A549 (cell line): ENCODE measurements around the gene ARMC10. TPM values are rescaled to one million over a fixed set of nuclear protein-coding genes. Genes with fewer than 3 reads are reported as not detected.

Experiments used
- ATAC-seq, 2 experiments: fragments of 200-7000 bp in 1 of 2; fragments of >200 bp in 1 of 2; cut with Nextera tagmentation in 1 of 2; cut with Tn5 transposase in 1 of 2; 3 replicates each; pipeline versions ENCODE4 v1.8.0 to v1.9.1; 2018 to 2020; ENCODE audit warnings: mild to moderate bottlenecking in 1 of 2, moderate library complexity in 1 of 2
- CTCF ChIA-PET: fragments of 300-600 bp; sonication (Branson Sonifier 250); formaldehyde crosslinking; extraction: SDS; loops from one replicate; lab custom pipeline; 2021; ENCODE audit warnings: antibody characterized with exemption, inconsistent platforms; lab: Yijun Ruan, JAX
- POLR2A ChIA-PET: fragments of 350-600 bp; formaldehyde crosslinking; extraction: SDS; loops from one replicate; lab custom pipeline; 2021; ENCODE audit warnings: antibody characterized with exemption, inconsistent platforms; lab: Yijun Ruan, JAX
- DNase-seq, 2 experiments: peaks; one replicate each; pipeline versions ENCODE4 v3.0.0 to v3.0.0-alpha.2; 2011 to 2016; ENCODE audit warnings: low read depth in 1 of 2, low spot score in 1 of 2
- FAIRE-seq: peaks from 2 replicates; lab custom pipeline; 2011; peaks lifted over from hg19 to GRCh38; lab: Jason Lieb, UNC
- H3K27ac ChIP-seq, 2 experiments: fragments of >200 bp; sonication (Bioruptor Twin); formaldehyde crosslinking; 3 replicates each; pipeline ENCODE4 v1.5.1; 2016 to 2017
- H3K4me1 ChIP-seq: fragments of >200 bp; sonication (Bioruptor Twin); formaldehyde crosslinking; 3 replicates; pipeline ENCODE4 v1.6.1; 2016
- H3K4me2 ChIP-seq: fragments of >200 bp; sonication (Bioruptor Twin); formaldehyde crosslinking; 3 replicates; pipeline ENCODE4 v1.6.1; 2016
- H3K4me3 ChIP-seq: fragments of >200 bp; sonication (Bioruptor Twin); formaldehyde crosslinking; 3 replicates; pipeline ENCODE4 v1.5.1; 2016
- H3K9me3 ChIP-seq: fragments of >200 bp; sonication (Bioruptor Twin); formaldehyde crosslinking; 3 replicates; pipeline ENCODE4 v1.6.1; 2016
- HDAC2 ChIP-seq: fragments of 200-600 bp; sonication (generic); IDR thresholded peaks from 2 replicates; pipeline ENCODE4 v1.6.1; 2016
- KDM1A ChIP-seq: fragments of 200-600 bp; sonication (generic); IDR thresholded peaks from 2 replicates; pipeline ENCODE4 v1.6.1; 2016; ENCODE audit warnings: low read depth, mild to moderate bottlenecking
- KDM5A ChIP-seq: fragments of 200-600 bp; sonication (generic); IDR thresholded peaks from 2 replicates; pipeline ENCODE4 v1.6.1; 2016; ENCODE audit warnings: antibody characterized with exemption, mild to moderate bottlenecking
- MAZ ChIP-seq: fragments of 150-350 bp; IDR thresholded peaks from 2 replicates; pipeline ENCODE4 v1.6.1; 2014; ENCODE audit warnings: antibody characterized with exemption, low read depth, low read length, borderline replicate concordance
- MYC ChIP-seq: IDR thresholded peaks from 2 replicates; pipeline ENCODE4 v1.6.1; 2012; ENCODE audit warnings: mild to moderate bottlenecking, inconsistent platforms, low read length, improper control_type of control experiment, borderline replicate concordance
- TFCP2L1 ChIP-seq: fragments of 250-450 bp; sonication (Bioruptor Pico); IDR thresholded peaks from 2 replicates; pipeline ENCODE4 v1.5.0; 2021; ENCODE audit warnings: mild to moderate bottlenecking
- ZC3H11A ChIP-seq: fragments of 450-650 bp; IDR thresholded peaks from 2 replicates; pipeline ENCODE4 v1.6.1; 2014; ENCODE audit warnings: antibody characterized with exemption, mild to moderate bottlenecking
- WGBS: methylation state at CpG from one replicate; pipeline ENCODE4 v1.1.6; 2017; ENCODE audit errors: missing lambda C conversion rate; 5-methylcytosine and 5-hydroxymethylcytosine counted together
- polyA plus RNA-seq, 4 experiments: library from polyadenylated mRNA; depleted of rRNA in 3 of 4; stranded (reverse); fragments of >200 nt; fragmentation: RNase III in 1 of 4; extraction: RNeasy Plus Mini Kit Qiagen cat#74134 plus additional on column Dnase treatment in 1 of 4; gene quantifications; 2 replicates in 3 of 4; 3 replicates in 1 of 4; pipeline ENCODE4 v1.2.3, GENCODE V29; 2011 to 2017
- TF ChIP-seq, protein P1 (sequence below): fragments of >200 bp; sonication (Bioruptor Twin); formaldehyde crosslinking; IDR thresholded peaks from 2 replicates; pipeline ENCODE4 v1.6.1; 2016
- TF ChIP-seq, protein P2 (sequence below): fragments of 250-450 bp; sonication (Bioruptor Pico); IDR thresholded peaks from 2 replicates; pipeline ENCODE4 v1.5.0; 2020; ENCODE audit warnings: low read depth, mild to moderate bottlenecking, moderate library complexity

Gene ARMC10
- polyA plus RNA-seq, 2 of the 4 experiments (the other 2 are of a cell fraction): 36.6 to 63.2 TPM

DNA sequence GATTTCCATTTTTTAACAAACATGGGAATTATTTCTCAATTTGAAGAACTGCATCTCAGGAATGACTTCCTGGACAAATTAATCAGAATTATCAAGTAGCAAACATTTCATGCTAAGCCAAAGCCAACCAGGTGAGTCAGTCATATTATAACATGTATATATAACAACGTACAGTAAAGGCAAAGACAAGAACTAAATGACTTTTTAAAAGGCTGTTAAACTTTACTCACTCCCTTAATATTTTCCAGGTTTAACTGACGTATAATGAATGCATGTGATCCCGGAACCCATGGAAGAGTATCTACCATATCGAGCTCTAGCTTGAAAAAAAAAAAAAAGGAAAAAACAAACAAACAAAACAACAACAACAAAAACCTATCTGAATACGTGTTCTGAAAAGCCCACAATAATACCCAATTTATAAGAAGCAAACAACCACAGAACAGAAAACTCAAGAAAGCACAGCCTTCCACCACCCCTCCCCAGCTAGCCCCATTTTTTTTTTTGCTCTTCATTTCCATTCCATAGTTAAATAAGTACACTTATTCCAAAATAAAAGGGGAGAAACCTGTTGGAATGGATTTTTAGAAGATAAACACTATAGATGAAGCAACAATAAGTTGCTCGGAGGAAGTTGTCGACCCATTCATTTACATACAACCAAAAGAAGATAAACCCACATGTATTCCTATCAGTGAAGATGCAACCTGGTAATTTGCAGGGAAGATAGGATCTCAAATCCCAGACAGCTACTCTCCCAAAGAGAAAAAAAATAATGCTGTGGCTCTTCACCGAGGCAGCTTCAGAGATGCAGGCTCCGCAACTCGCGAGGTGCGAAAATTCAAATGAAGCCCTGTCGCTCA, 73.4 kb downstream of the ARMC10 start:
- peak overlapping the region; percentile 87 for H3K4me2 ChIP-seq
- peaks cover 14% of the 10 kb centered on the region; the same call in 2 of the 3 replicates for H3K4me1 ChIP-seq
- H3K9me3 ChIP-seq: no peaks in the 10 kb centered on the region
- H3K4me3 ChIP-seq: peak overlapping the region; percentile 63
- TF ChIP-seq, protein P1, sequence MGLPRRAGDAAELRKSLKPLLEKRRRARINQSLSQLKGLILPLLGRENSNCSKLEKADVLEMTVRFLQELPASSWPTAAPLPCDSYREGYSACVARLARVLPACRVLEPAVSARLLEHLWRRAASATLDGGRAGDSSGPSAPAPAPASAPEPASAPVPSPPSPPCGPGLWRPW: no peak
- TF ChIP-seq KDM5A: no peak
- TF ChIP-seq MAZ: no peak
- no peak for TF ChIP-seq ZC3H11A
- no peak for TF ChIP-seq HDAC2
- TF ChIP-seq, protein P2, sequence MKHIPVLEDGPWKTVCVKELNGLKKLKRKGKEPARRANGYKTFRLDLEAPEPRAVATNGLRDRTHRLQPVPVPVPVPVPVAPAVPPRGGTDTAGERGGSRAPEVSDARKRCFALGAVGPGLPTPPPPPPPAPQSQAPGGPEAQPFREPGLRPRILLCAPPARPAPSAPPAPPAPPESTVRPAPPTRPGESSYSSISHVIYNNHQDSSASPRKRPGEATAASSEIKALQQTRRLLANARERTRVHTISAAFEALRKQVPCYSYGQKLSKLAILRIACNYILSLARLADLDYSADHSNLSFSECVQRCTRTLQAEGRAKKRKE (CRISPR knock-in tag): no peak
- TF ChIP-seq KDM1A: no peak
- TF ChIP-seq MYC: no peak
- no peak for TF ChIP-seq TFCP2L1 (CRISPR knock-in tag)
- no peak for FAIRE-seq
- WGBS: under 1% methylated on average over 13 of the region's 13 CpGs
- CTCF ChIA-PET: interaction anchor here (1.4 kb wide), 1 partner anchor 55 kb away, joined by 3 read pairs; no protein-coding TSS in a partner anchor
- POLR2A ChIA-PET: interaction anchor here (0.6 to 1.4 kb wide), 3 partner anchors 17 to 74 kb away, joined by 3 to 26 read pairs (median 4); partner anchors contain the start of genes ARMC10 and FBXL13
- H3K27ac ChIP-seq: peak overlapping the region; percentile 92 to 93
- ATAC-seq: peak in 1 of 2 experiments; percentile 4; a peak in 3 of 6 replicates
- no peak for DNase-seq

Other genes starting within 250 kb of the ARMC10 start
- gene LRRC17, start 162.1 kb upstream of the ARMC10 start, polyA plus RNA-seq (2011; rRNA removed): 0.15 and 0.36 TPM in 2 replicates
- gene LRRC17, start 162.1 kb upstream of the ARMC10 start, polyA plus RNA-seq (2017; fragmentation: RNase III; extraction: RNeasy Plus Mini Kit Qiagen cat#74134 plus additional on column Dnase treatment): 0.05 to 0.17 TPM in 2 of 3 replicates, not detected in the other
- gene FBXL13, start 344 bp upstream of the ARMC10 start, polyA plus RNA-seq (2011; rRNA removed): 0.70 and 0.78 TPM in 2 replicates
- 0.45 to 0.62 TPM (median 0.49 TPM) in 3 replicates for gene FBXL13, start 344 bp upstream of the ARMC10 start, polyA plus RNA-seq (2017; fragmentation: RNase III; extraction: RNeasy Plus Mini Kit Qiagen cat#74134 plus additional on column Dnase treatment)
- 12.0 and 12.1 TPM in 2 replicates for gene NAPEPLD, start 74.0 kb downstream of the ARMC10 start, polyA plus RNA-seq (2011; rRNA removed)
- gene NAPEPLD, start 74.0 kb downstream of the ARMC10 start, polyA plus RNA-seq (2017; fragmentation: RNase III; extraction: RNeasy Plus Mini Kit Qiagen cat#74134 plus additional on column Dnase treatment): 8.2 to 10.1 TPM (median 8.2 TPM) in 3 replicates
- gene PMPCB, start 222.3 kb downstream of the ARMC10 start, polyA plus RNA-seq (2011; rRNA removed): 99.3 and 102 TPM in 2 replicates
- 75.8 to 77.2 TPM (median 76.8 TPM) in 3 replicates for gene PMPCB, start 222.3 kb downstream of the ARMC10 start, polyA plus RNA-seq (2017; fragmentation: RNase III; extraction: RNeasy Plus Mini Kit Qiagen cat#74134 plus additional on column Dnase treatment)